Lower lobe of right lung (tissue), 2 donors: ENCODE measurements around the gene ACSM3. TPM values are rescaled to one million over a fixed set of nuclear protein-coding genes. Genes with fewer than 3 reads are reported as not detected.
"Not testable (repeated sequence)": the region's sequence is repeated elsewhere in the genome, so short reads cannot be mapped to it uniquely, and the experiment has no call there.

Experiments used
- ATAC-seq, 2 donors: fragments of 200-7000 bp; cut with Tn5 transposase; one replicate each; pipeline ENCODE4 v1.9.1; 2020 to 2022; ENCODE audit warnings: mild to moderate bottlenecking in 2 of 2, moderate library complexity in 2 of 2
- DNase-seq: peaks from one replicate; pipeline ENCODE4 v3.0.0-alpha.2; 2020
- H3K27ac ChIP-seq: fragments of 200-600 bp; one replicate; pipeline ENCODE4 v1.8.0; 2022
- H3K27me3 ChIP-seq: fragments of 200-600 bp; one replicate; pipeline ENCODE4 v1.8.0; 2022; ENCODE audit warnings: low read depth
- H3K36me3 ChIP-seq: fragments of 200-600 bp; one replicate; pipeline ENCODE4 v1.8.0; 2022; ENCODE audit warnings: mild to moderate bottlenecking
- H3K4me1 ChIP-seq: fragments of 200-600 bp; one replicate; pipeline ENCODE4 v1.8.0; 2022
- H3K4me3 ChIP-seq: fragments of 200-600 bp; one replicate; pipeline ENCODE4 v1.8.0; 2022; ENCODE audit warnings: mild to moderate bottlenecking
- H3K9me3 ChIP-seq: fragments of 200-600 bp; one replicate; pipeline ENCODE4 v1.8.0; 2022
- intact Hi-C: fragments of 100-400 bp; cut with DNase I; formaldehyde crosslinking; loops from one replicate; pipeline ENCODE4 v1.11.0; 2022
- total RNA-seq: library from RNA; stranded (reverse); fragmentation: NEBNext Ultra II Directional; extraction: Animal tissue kit (Norgen Biotek cat#: 25700); gene quantifications from one replicate; pipeline ENCODE4 v1.2.1, GENCODE V29; 2021
- TF ChIP-seq, protein P1 (sequence below): fragments of 200-600 bp; IDR thresholded peaks from one replicate; pipeline ENCODE4 v1.8.0; 2022; ENCODE audit warnings: antibody characterized with exemption, mild to moderate bottlenecking
- donor health status: DM: no; HTN: yes; CAD: no; lungs with severe emphysema.

The ACSM3 gene
- total RNA-seq, 1 donor from 2014 or later: 25.2 TPM

DNA sequence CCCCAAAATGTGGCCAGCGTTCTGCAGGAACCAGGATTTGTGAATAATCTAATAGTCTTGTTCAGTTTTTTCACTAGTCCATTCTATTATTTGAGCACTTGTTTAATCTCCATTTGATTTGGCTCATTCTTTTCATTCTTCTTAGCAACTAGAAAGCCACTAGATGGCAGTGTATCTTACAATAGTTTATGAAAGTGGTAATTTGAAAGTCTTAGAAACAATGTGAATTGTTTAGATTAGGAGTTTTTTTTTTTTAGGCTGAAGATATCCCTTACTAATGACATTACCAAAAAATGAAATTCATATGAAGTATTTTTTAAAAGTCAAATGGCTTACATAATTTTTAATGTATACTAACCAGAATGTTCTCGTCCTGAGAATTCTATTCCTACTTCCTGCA is 35.8 kb downstream of the ACSM3 start:
- Histone ChIP-seq H3K27me3 (no peaks in the 10 kb centered on the region), H3K4me3 (no peak overlapping the region), H3K36me3 (peaks cover 38% of the 10 kb centered on the region), H3K27ac (no peak overlapping the region), H3K4me1 (no peaks in the 10 kb centered on the region), H3K9me3 (no peaks in the 10 kb centered on the region)
- intact Hi-C loops: no loop called here
- ATAC-seq (no peak), DNase-seq (no peak)
- TF ChIP-seq, protein P1, sequence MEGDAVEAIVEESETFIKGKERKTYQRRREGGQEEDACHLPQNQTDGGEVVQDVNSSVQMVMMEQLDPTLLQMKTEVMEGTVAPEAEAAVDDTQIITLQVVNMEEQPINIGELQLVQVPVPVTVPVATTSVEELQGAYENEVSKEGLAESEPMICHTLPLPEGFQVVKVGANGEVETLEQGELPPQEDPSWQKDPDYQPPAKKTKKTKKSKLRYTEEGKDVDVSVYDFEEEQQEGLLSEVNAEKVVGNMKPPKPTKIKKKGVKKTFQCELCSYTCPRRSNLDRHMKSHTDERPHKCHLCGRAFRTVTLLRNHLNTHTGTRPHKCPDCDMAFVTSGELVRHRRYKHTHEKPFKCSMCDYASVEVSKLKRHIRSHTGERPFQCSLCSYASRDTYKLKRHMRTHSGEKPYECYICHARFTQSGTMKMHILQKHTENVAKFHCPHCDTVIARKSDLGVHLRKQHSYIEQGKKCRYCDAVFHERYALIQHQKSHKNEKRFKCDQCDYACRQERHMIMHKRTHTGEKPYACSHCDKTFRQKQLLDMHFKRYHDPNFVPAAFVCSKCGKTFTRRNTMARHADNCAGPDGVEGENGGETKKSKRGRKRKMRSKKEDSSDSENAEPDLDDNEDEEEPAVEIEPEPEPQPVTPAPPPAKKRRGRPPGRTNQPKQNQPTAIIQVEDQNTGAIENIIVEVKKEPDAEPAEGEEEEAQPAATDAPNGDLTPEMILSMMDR: peak; percentile 48

DNA sequence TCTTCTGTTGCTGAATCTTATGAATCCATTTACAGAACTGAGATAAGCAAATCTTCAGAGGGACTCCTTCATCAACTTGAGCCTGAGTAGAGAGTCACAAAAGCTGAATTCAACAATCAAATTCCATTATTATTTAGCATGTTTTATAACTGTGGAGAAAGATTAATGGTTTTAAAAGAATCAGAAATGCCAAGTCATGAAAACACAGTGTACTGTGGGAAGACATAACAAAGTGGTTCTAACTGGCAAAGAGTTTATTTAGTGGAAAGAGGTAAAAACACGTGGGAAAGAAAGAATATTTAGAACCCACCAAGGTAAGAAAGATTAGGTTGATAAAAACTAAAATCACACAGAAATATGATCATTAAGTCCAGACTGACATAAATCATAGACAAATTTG is 37.5 kb downstream of the ACSM3 start:
- intact Hi-C loops: no loop called here
- H3K27me3 ChIP-seq: no peaks in the 10 kb centered on the region
- H3K36me3 ChIP-seq: peaks cover 28% of the 10 kb centered on the region
- H3K4me1 ChIP-seq: peaks cover 7% of the 10 kb centered on the region
- no peaks in the 10 kb centered on the region for H3K9me3 ChIP-seq
- no peak overlapping the region for H3K4me3 ChIP-seq
- no peak for DNase-seq
- TF ChIP-seq, protein P1: no peak
- ATAC-seq: no peak
- H3K27ac ChIP-seq: no peak overlapping the region

DNA sequence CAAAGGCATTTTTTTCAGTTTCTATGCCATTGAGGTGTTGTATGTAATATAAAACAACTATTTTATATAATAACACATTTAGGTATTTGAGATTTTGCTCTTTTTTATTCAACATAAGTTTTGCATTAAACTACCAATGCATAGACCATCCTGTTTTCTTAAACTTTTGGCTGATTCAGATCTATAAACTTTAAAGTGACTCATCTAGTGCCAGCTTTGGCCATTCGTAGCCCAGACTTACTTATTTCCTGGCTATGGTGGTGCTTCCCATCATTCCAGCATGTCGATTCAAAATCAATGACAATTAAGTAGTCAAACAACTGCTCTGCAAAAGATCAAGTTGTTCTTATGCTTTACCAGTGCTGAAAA is 39.4 kb downstream of the ACSM3 start:
- Histone ChIP-seq H3K36me3 (peaks cover 13% of the 10 kb centered on the region), H3K27ac (no peak overlapping the region), H3K9me3 (no peaks in the 10 kb centered on the region), H3K4me1 (peaks cover 15% of the 10 kb centered on the region), H3K27me3 (no peaks in the 10 kb centered on the region), H3K4me3 (no peak overlapping the region)
- DNase-seq (no peak), ATAC-seq (no peak)
- intact Hi-C loops: no loop called here
- TF ChIP-seq, protein P1: no peak

DNA sequence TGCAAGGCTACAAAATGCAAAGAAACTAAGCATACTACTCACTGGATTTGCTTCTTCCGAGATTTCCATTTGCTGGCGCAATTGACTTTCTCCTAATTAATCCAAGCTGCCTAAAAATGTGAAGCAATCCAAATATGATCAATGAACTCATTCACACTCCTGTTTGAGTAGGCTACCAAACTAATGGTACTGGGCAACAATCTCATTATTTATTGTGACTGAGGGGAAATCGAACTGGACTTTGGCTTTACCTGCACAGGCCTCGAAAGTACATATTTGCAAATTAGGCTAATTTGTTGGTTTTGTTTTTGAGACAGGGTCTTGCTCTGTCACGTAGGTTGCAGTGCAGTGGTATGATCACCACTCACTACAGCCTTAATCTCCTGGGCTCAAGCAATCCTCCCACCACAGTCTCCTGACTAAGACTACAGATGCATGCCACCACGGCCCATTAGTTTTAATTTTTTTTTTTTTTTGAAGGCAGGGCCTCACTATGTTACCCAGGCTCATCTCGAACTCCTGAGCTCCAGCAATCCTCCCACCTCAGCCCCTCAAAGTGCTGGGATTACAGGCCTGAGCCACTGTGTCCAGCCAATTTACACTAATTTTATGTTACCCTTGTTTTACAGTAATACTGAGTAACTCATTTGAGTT is 39.9 kb downstream of the ACSM3 start:
- Histone ChIP-seq H3K4me3 (no peak overlapping the region), H3K4me1 (peaks cover 15% of the 10 kb centered on the region), H3K9me3 (no peaks in the 10 kb centered on the region), H3K27me3 (no peaks in the 10 kb centered on the region), H3K36me3 (peaks cover 7% of the 10 kb centered on the region), H3K27ac (no peak overlapping the region)
- ATAC-seq: no peak
- no peak for DNase-seq
- TF ChIP-seq, protein P1: no peak
- intact Hi-C loops: no loop called here

DNA sequence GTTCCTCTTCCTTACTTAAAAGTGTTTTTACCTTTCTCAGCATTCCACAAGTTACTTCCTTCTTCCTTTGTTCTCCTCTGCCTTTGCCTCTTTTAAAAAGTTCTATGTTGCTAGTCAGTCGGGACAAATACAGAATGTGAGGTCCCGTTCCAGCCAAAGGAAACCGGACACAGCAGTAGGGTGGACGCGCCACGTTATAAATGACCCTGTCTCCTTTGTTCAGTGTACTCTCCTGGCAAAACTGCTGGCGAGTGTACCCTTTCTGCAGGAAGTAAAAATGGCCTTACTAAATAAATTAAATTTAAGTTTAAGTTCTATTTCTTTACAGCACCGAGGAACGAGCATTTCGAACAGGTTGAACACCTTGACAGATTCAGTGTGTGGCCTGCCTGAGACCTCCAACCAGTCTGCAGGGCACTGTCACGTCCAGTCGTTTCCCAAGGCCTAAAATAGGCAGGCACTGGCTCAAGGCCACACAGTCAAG is 41.9 kb downstream of the ACSM3 start:
- H3K36me3 ChIP-seq, intact Hi-C loops, H3K27me3 ChIP-seq, DNase-seq, H3K9me3 ChIP-seq: not testable (repeated sequence)
- Histone ChIP-seq H3K27ac (peak overlapping the region; percentile 91), H3K4me1 (peaks cover 15% of the 10 kb centered on the region), H3K4me3 (peak overlapping the region; percentile 81)
- ATAC-seq: peak in 1 of 2 donors; percentile 5

DNA sequence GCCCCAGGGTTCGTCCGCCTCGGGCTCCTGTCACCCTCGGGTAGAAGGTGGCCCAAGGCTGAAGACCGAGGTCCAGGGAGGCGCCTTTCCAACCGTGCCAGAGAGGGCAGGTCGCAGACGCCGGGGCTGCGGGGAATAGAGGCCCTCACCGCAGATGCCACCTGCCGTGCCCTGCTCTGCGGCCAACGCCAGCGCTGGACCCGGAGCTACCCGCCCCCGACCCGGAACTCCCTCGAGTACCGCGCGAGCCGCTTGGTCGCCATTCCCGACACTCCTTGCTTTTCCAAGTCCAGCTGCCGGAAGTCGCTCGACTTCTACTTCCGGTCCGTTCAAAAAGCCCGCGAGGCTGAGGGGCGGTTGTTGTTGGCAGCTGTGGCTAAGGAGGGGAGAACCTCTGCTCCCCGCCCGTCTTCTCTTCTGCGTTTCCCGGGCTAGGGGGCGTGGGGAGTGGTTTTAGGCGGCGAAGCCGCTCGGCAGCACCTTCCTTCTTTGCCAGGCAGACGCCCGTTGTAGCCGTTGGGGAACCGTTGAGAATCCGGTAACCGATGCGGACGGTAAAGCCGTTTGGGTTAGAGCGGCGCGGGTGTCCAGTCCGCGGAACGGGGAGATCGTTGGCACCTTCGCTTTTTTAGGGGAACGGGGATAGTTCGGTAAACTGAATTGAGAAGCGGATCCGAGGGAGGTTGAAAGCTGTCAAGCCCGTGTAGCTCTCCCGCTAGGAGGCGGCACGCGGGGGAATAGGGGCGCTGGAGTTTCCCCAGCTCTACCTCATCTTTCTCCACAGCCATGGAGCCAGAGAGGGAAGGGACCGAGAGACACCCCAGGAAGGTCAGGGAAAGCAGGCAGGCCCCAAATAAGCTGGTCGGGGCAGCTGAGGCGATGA is 42.6 kb downstream of the ACSM3 start, which contains the start of the genes ERI2 and REXO5:
TSS of gene ERI2 (minus strand) at position 305 of the 883 bp plus-strand sequence. CDS start at position 263, 42 bp downstream.
TSS of gene REXO5 (plus strand) at position 360 of the 883 bp plus-strand sequence. CDS start at position 787, 427 bp downstream.
- intact Hi-C loops: no loop called here
- H3K36me3 ChIP-seq: peaks cover 4% of the 10 kb centered on the region
- no peaks in the 10 kb centered on the region for H3K9me3 ChIP-seq
- peak within 1 kb of the TSS; percentile 91 for H3K27ac ChIP-seq
- ATAC-seq: peak; percentile 95 to 98
- TF ChIP-seq, protein P1: peak; percentile 33
- H3K4me1 ChIP-seq: peaks cover 15% of the 10 kb centered on the region
- H3K4me3 ChIP-seq: peak within 1 kb of the TSS; percentile 81
- H3K27me3 ChIP-seq: no peaks in the 10 kb centered on the region
- peak; percentile 92 for DNase-seq
